Heart left ventricle (tissue), 16 donors: ENCODE results near the gene TARBP1. TPM values are rescaled to one million over a fixed set of nuclear protein-coding genes. Genes with fewer than 3 reads are reported as not detected.

Source experiments
- ATAC-seq, 4 donors: fragments of 200-7000 bp; cut with Tn5 transposase; one replicate each; pipeline ENCODE4 v1.9.1; 2020 to 2022; ENCODE audit warnings: moderate library complexity in 4 of 4, mild to moderate bottlenecking in 3 of 4, moderate number of reproducible peaks in 1 of 4
- DNase-seq, 5 donors: peaks; one replicate each; pipeline ENCODE4 v3.0.0-alpha.2; 2020
- H3K27ac ChIP-seq, 12 donors: fragments of 200-600 bp; sonication (generic) in 4 of 12; one replicate each; pipeline versions ENCODE4 v1.5.0 to v1.8.0; 2016 to 2022; ENCODE audit warnings: mild to moderate bottlenecking in 2 of 12
- H3K27me3 ChIP-seq, 9 donors: fragments of 200-600 bp; sonication (generic) in 2 of 9; one replicate each; pipeline versions ENCODE4 v1.5.1 to v1.8.0; 2016 to 2022; ENCODE audit warnings: mild to moderate bottlenecking in 3 of 9
- H3K36me3 ChIP-seq, 9 donors: fragments of 200-600 bp; sonication (generic) in 2 of 9; one replicate each; pipeline versions ENCODE4 v1.5.0 to v1.8.0; 2018 to 2022; ENCODE audit warnings: mild to moderate bottlenecking in 2 of 9
- H3K4me1 ChIP-seq, 12 donors: fragments of 200-600 bp; sonication (generic) in 4 of 12; one replicate each; pipeline versions ENCODE4 v1.5.0 to v1.8.0; 2016 to 2022; ENCODE audit warnings: mild to moderate bottlenecking in 3 of 12
- H3K4me3 ChIP-seq, 12 donors: fragments of 200-600 bp; sonication (generic) in 4 of 12; one replicate each; pipeline versions ENCODE4 v1.5.0 to v1.8.0; 2017 to 2022; ENCODE audit warnings: mild to moderate bottlenecking in 9 of 12, moderate library complexity in 4 of 12
- H3K9me3 ChIP-seq, 12 donors: fragments of 200-600 bp; sonication (generic) in 4 of 12; one replicate each; pipeline versions ENCODE4 v1.5.0 to v1.8.0; 2016 to 2022; ENCODE audit warnings: mild to moderate bottlenecking in 1 of 12
- CTCF ChIP-seq, 12 donors: fragments of 200-600 bp; sonication (generic) in 4 of 12; IDR thresholded peaks; one replicate each; pipeline versions ENCODE4 v1.5.0 to v1.8.0; 2018 to 2022; ENCODE audit warnings: antibody characterized with exemption in 12 of 12, mild to moderate bottlenecking in 5 of 12
- POLR2A ChIP-seq, 2 donors: fragments of 450-650 bp; IDR thresholded peaks; one replicate each; pipeline ENCODE4 v1.6.1; 2017; ENCODE audit warnings: antibody characterized with exemption in 2 of 2, mild to moderate bottlenecking in 2 of 2, moderate library complexity in 2 of 2
- WGBS, 4 donors: extraction: QIAGEN DNeasy Blood & Tissue Kit in 2 of 4; methylation state at CpG; one replicate each; pipeline versions ENCODE4 v1.1.5 to v1.1.7; 2013 to 2018; 5-methylcytosine and 5-hydroxymethylcytosine counted together
- intact Hi-C, 10 donors: fragments of 100-400 bp; cut with DNase I; formaldehyde crosslinking; loops; one replicate each; pipeline versions ENCODE4 v1.11.1 to v1.14.2; 2022
- polyA plus RNA-seq, 2 donors: library from polyadenylated mRNA; stranded (reverse); fragments of 200-250 nt; gene quantifications; one replicate each; pipeline ENCODE4 v1.2.3, GENCODE V29; 2013
- total RNA-seq, 9 donors: library from RNA; depleted of rRNA in 2 of 9; stranded (reverse); fragments of >200 nt in 2 of 9; fragmentation: NEBNext Ultra II Directional in 3 of 9; extraction: Animal tissue kit (Norgen Biotek cat#: 25700) in 3 of 9; gene quantifications; one replicate each; pipeline versions ENCODE4 v1.1.0 to v1.2.4, GENCODE V29; 2016 to 2023
- donor health status: ischemic (EF 13 %, LVEDD 7.1; RV severe dilation, severe dysfunction).
- donor health status: healthy with polysubstance abuse.
- donor health status: DM: no; HTN: yes; CAD: no.
- donor health status: DM: no; HTN: no; CAD: no.
- donor health status: ischemic (EF 25% LVEDD 6.9; RV normal size, moderate dysfunction).
- donor health status: ischemic (EF 25% LVEDD 5.7; RV mildly dilated, moderate dysfunction).
- donor health status: healthy.
- donor health status: DM: yes; HTN: yes; CAD: no.
- donor health status: ischemic (EF 35%, LVEDD 5.7; RV mildly dilated, moderate dysfunction).
- donor health status: nonischemic (EF 11% LVEDD 7.7; RV severe dilation, severe dysfunction).
- donor health status: DM: yes; HTN: yes; CAD: no.
- donor health status: PGD.
- donor health status: ischemic (EF 29% LVEDD 5.4; RV normal size, mild dysfunction).
- donor health status: nonischemic (EF 23%, LVEDD 6.1; RV moderate dilation, normal function).

The TARBP1 gene
- total and polyA plus RNA-seq, 11 donors, result 4.8 to 18.2 (median 9.9) TPM

GRCh38 chr1:234468580-234468979, 10.4 kb downstream of the TARBP1 start:
- intact Hi-C loops, result no loop called here
- no peaks in the 10 kb centered on the region for H3K27me3 ChIP-seq
- peaks cover 0 to 12% (median 0%) of the 10 kb centered on the region in 12 donors for H3K4me1 ChIP-seq
- TF ChIP-seq CTCF (IDR thresholded peaks at IDR 0.05), result no peak
- TF ChIP-seq POLR2A (IDR thresholded peaks at IDR 0.05), result no peak
- no peak overlapping the region for H3K27ac ChIP-seq
- 96 to 100% (median 98%) methylated on average over 1 of the region's 1 CpG for WGBS, 4 donors
- H3K9me3 ChIP-seq, result no peaks in the 10 kb centered on the region
- H3K4me3 ChIP-seq, result no peak overlapping the region
- peaks cover 0 to 57% (median 36%) of the 10 kb centered on the region in 9 donors for H3K36me3 ChIP-seq
- DNase-seq (no peak), ATAC-seq (no peak)

DNA sequence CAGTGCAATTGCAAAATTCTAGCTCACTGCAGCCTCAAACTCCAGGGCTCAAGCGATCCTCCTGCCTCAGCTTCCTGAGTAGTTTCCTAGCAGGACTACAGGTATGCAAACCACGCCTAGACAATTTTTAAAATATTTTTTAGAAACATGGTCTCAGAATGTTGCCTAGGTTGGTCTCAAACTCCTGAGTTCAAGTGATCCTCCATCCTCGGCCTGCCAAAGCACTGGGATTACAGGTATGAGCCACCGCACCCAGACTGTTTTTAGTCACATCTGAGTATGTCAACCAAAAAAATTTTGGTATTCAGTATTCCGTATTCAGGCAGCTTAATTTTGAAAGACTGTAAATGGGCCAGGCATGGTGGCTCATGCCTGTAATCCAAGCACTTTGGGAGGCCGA, 11.2 kb downstream of the TARBP1 start:
- Histone ChIP-seq H3K27me3 (no peaks in the 10 kb centered on the region), H3K27ac (no peak overlapping the region), H3K36me3 (peaks cover 0 to 64% (median 36%) of the 10 kb centered on the region in 9 donors), H3K4me1 (peaks cover 0 to 5% (median 0%) of the 10 kb centered on the region in 12 donors), H3K9me3 (no peaks in the 10 kb centered on the region), H3K4me3 (no peak overlapping the region)
- no peak for DNase-seq
- intact Hi-C loops, result no loop called here
- ATAC-seq, result no peak
- TF ChIP-seq POLR2A (IDR thresholded peaks at IDR 0.05), result no peak
- TF ChIP-seq CTCF (IDR thresholded peaks at IDR 0.05), result no peak
- 80 to 95% (median 89%) methylated on average over 6 of the region's 6 CpGs for WGBS, 4 donors

DNA sequence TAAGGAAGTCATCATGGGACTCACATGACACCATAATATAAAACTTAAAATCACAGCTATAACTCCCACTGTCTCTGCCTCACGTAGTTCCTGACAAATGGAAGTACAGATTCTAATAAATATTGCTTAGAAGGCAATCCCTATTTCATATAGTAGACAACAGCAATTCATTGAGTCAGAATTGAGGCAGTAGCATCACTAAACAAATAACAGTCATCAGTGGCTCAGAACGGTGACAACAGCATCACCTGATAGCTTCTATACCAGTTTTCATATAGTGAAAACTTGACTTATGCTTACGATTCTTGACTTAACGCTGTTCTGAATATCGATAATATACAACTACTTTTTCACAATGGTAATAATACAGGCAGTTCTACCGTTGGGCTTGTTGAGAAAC, 12.0 kb downstream of the TARBP1 start:
- WGBS, 4 donors, result 95 to 98% (median 97%) methylated on average over 6 of the region's 6 CpGs
- H3K36me3 ChIP-seq, result peaks cover 0 to 72% (median 40%) of the 10 kb centered on the region in 9 donors
- H3K9me3 ChIP-seq, result no peaks in the 10 kb centered on the region
- no peak overlapping the region for H3K27ac ChIP-seq
- no peak overlapping the region for H3K4me3 ChIP-seq
- TF ChIP-seq CTCF (IDR thresholded peaks at IDR 0.05) (no peak), POLR2A (IDR thresholded peaks at IDR 0.05) (no peak)
- H3K4me1 ChIP-seq, result no peaks in the 10 kb centered on the region
- DNase-seq (no peak), ATAC-seq (no peak)
- H3K27me3 ChIP-seq, result no peaks in the 10 kb centered on the region
- intact Hi-C loops, result no loop called here

DNA sequence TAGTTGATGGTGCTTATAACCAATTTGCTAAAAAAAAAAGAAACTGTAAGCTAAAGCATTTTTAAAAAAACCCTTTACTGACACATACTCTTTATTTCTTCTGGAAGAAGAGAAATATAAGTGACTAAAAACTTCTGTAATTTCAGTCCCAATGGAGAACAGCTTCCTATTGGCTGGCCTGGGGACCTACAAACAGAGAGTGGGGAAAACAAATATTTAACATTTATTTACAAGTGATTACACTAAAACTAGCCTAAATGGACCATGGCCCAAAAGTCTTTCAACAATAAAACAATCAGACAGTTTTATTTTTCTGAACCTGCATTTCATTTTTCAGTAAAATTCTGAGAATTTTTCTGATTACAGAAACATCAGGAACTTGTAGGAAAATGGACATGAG, 15.2 kb downstream of the TARBP1 start:
- H3K4me1 ChIP-seq, result no peaks in the 10 kb centered on the region
- H3K27ac ChIP-seq, result no peak overlapping the region
- DNase-seq, result no peak
- no peak for ATAC-seq
- H3K36me3 ChIP-seq, result peaks cover 0 to 81% (median 52%) of the 10 kb centered on the region in 9 donors
- no peak for TF ChIP-seq CTCF (IDR thresholded peaks at IDR 0.05)
- no peak for TF ChIP-seq POLR2A (IDR thresholded peaks at IDR 0.05)
- no peaks in the 10 kb centered on the region for H3K27me3 ChIP-seq
- H3K4me3 ChIP-seq, result no peak overlapping the region
- no peaks in the 10 kb centered on the region for H3K9me3 ChIP-seq
- intact Hi-C loops, result no loop called here
